HepG2 (cell line): Measurements from ENCODE around the gene KCNQ2. TPM values are rescaled to one million over a fixed set of nuclear protein-coding genes. Genes with fewer than 3 reads are reported as not detected.
A peak's percentile ranks its signal among the peaks of the same experiment; 100 is the strongest.

ENCODE experiments used
- ADNP ChIP-seq: sonication (generic); formaldehyde crosslinking; IDR thresholded peaks from 2 replicates; pipeline ENCODE4 v1.4.0; 2020; ENCODE audit warnings: missing genetic modification reagents
- ARNT2 ChIP-seq: sonication (generic); formaldehyde crosslinking; IDR thresholded peaks from 2 replicates; pipeline ENCODE4 v1.8.0; 2022; ENCODE audit warnings: mild to moderate bottlenecking, low read depth, missing genetic modification reagents, moderate library complexity
- ERF ChIP-seq: IDR thresholded peaks from 2 replicates; pipeline ENCODE4 v1.6.1; 2018; ENCODE audit warnings: missing biosample characterization, missing genetic modification reagents
- GLI4 ChIP-seq: sonication (generic); formaldehyde crosslinking; IDR thresholded peaks from 2 replicates; pipeline ENCODE4 v1.5.1; 2020; ENCODE audit warnings: missing genetic modification reagents, mild to moderate bottlenecking, moderate library complexity, borderline replicate concordance
- KLF6 ChIP-seq: IDR thresholded peaks from 2 replicates; pipeline ENCODE4 v1.8.0; 2016; ENCODE audit warnings: missing biosample characterization, missing genetic modification reagents
- KLF9 ChIP-seq: IDR thresholded peaks from 2 replicates; pipeline ENCODE4 v1.6.1; 2016; ENCODE audit warnings: low read depth
- MBD4 ChIP-seq: IDR thresholded peaks from 2 replicates; pipeline ENCODE4 v1.6.1; 2012; ENCODE audit warnings: low read length, inconsistent platforms, borderline replicate concordance
- NFIB ChIP-seq: sonication (generic); formaldehyde crosslinking; IDR thresholded peaks from 2 replicates; pipeline ENCODE4 v1.9.0; 2021; ENCODE audit warnings: missing genetic modification reagents, mild to moderate bottlenecking, borderline replicate concordance
- NR0B2 ChIP-seq: sonication (generic); formaldehyde crosslinking; IDR thresholded peaks from 2 replicates; pipeline ENCODE4 v1.4.0; 2020; ENCODE audit warnings: mild to moderate bottlenecking, missing genetic modification reagents
- NR2F2 ChIP-seq: IDR thresholded peaks from 2 replicates; pipeline ENCODE4 v1.6.1; 2012; ENCODE audit warnings: low read depth, inconsistent platforms, borderline replicate concordance
- RFX1 ChIP-seq: fragments of 450-650 bp; IDR thresholded peaks from 2 replicates; pipeline ENCODE4 v1.6.1; 2017
- SALL2 ChIP-seq: sonication (generic); formaldehyde crosslinking; IDR thresholded peaks from 2 replicates; pipeline ENCODE4 v1.8.1; 2023; ENCODE audit warnings: mild to moderate bottlenecking, missing genetic modification reagents, inconsistent platforms
- TSC22D2 ChIP-seq: sonication (generic); formaldehyde crosslinking; IDR thresholded peaks from 2 replicates; pipeline ENCODE4 v1.5.1; 2020; ENCODE audit warnings: missing genetic modification reagents, mild to moderate bottlenecking, borderline replicate concordance
- YY1 ChIP-seq: IDR thresholded peaks from 2 replicates; pipeline ENCODE4 v1.6.1; 2011; ENCODE audit warnings: low read length, low read depth, moderate library complexity, mild to moderate bottlenecking; ENCODE audit not compliant: insufficient read depth, insufficient replicate concordance
- ZNF180 ChIP-seq: sonication (generic); formaldehyde crosslinking; IDR thresholded peaks from 2 replicates; pipeline ENCODE4 v1.4.0; 2020; ENCODE audit warnings: low read depth, missing genetic modification reagents, borderline replicate concordance
- ZNF513 ChIP-seq: sonication (generic); formaldehyde crosslinking; conservative IDR thresholded peaks from 2 replicates; pipeline ENCODE4 v1.5.0; 2020; ENCODE audit warnings: missing genetic modification reagents
- ZNF619 ChIP-seq: sonication (generic); formaldehyde crosslinking; IDR thresholded peaks from 2 replicates; pipeline ENCODE4 v1.4.0; 2020; ENCODE audit warnings: mild to moderate bottlenecking, missing genetic modification reagents
- polyA plus RNA-seq, 8 experiments: library from polyadenylated mRNA; depleted of rRNA in 3 of 8; stranded (reverse) in 7 of 8; unstranded in 1 of 8; fragments of >200 nt; fragmentation: Illumina TruSeq in 4 of 8; extraction: Trizol in 4 of 8; gene quantifications; 2 replicates each; pipeline versions ENCODE4 v1.2.1 to v1.2.3, GENCODE V29; 2011 to 2016; ENCODE audit warnings: low read depth in 4 of 8, missing spikeins in 1 of 8, mixed read lengths in 1 of 8; ENCODE audit not compliant: insufficient read depth in 1 of 8
- total RNA-seq, 5 experiments: library from RNA; depleted of rRNA; stranded (reverse); fragments of >200 nt; fragmentation: Illumina TruSeq; extraction: Trizol; gene quantifications; 2 replicates each; pipeline ENCODE4 v1.2.3, GENCODE V29; 2016; ENCODE audit warnings: low read depth in 1 of 5
- TF ChIP-seq, protein P1 (sequence below): sonication (generic); formaldehyde crosslinking; IDR thresholded peaks from 2 replicates; pipeline ENCODE4 v1.4.0; 2020; ENCODE audit warnings: missing genetic modification reagents
- TF ChIP-seq, protein P2 (sequence below): sonication (generic); formaldehyde crosslinking; IDR thresholded peaks from 2 replicates; pipeline ENCODE4 v1.4.0; 2020; ENCODE audit warnings: missing genetic modification reagents
- TF ChIP-seq, protein P3 (sequence below): sonication (generic); formaldehyde crosslinking; IDR thresholded peaks from 2 replicates; pipeline ENCODE4 v1.4.0; 2020; ENCODE audit warnings: missing genetic modification reagents, borderline replicate concordance

The KCNQ2 gene
- total and polyA plus RNA-seq, 2 of the 13 experiments (the other 11 are each of a cell fraction or from before 2014, with no cell fraction given) = not detected

- TF ChIP-seq, protein P1, sequence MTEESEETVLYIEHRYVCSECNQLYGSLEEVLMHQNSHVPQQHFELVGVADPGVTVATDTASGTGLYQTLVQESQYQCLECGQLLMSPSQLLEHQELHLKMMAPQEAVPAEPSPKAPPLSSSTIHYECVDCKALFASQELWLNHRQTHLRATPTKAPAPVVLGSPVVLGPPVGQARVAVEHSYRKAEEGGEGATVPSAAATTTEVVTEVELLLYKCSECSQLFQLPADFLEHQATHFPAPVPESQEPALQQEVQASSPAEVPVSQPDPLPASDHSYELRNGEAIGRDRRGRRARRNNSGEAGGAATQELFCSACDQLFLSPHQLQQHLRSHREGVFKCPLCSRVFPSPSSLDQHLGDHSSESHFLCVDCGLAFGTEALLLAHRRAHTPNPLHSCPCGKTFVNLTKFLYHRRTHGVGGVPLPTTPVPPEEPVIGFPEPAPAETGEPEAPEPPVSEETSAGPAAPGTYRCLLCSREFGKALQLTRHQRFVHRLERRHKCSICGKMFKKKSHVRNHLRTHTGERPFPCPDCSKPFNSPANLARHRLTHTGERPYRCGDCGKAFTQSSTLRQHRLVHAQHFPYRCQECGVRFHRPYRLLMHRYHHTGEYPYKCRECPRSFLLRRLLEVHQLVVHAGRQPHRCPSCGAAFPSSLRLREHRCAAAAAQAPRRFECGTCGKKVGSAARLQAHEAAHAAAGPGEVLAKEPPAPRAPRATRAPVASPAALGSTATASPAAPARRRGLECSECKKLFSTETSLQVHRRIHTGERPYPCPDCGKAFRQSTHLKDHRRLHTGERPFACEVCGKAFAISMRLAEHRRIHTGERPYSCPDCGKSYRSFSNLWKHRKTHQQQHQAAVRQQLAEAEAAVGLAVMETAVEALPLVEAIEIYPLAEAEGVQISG (CRISPR knock-in tag) = no peak
- TF ChIP-seq NR2F2 = no peak
- no peak for TF ChIP-seq ZNF180 (CRISPR knock-in tag)
- no peak for TF ChIP-seq TSC22D2
- no peak for TF ChIP-seq ADNP (CRISPR knock-in tag)
- TF ChIP-seq ZNF513 (CRISPR knock-in tag) = no peak
- no peak for TF ChIP-seq MBD4
- TF ChIP-seq, protein P2, sequence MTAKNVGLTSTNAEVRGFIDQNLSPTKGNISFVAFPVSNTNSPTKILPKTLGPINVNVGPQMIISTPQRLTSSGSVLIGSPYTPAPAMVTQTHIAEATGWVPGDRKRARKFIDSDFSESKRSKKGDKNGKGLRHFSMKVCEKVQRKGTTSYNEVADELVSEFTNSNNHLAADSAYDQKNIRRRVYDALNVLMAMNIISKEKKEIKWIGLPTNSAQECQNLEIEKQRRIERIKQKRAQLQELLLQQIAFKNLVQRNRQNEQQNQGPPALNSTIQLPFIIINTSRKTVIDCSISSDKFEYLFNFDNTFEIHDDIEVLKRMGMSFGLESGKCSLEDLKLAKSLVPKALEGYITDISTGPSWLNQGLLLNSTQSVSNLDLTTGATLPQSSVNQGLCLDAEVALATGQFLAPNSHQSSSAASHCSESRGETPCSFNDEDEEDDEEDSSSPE = peak; percentile 10; the same call in 1 of the 2 replicates
- TF ChIP-seq GLI4 = no peak
- peak; percentile 7 for TF ChIP-seq YY1
- no peak for TF ChIP-seq ARNT2 (CRISPR knock-in tag)
- no peak for TF ChIP-seq NFIB (CRISPR knock-in tag)
- TF ChIP-seq SALL2 (CRISPR knock-in tag) = no peak
- 0 out of 2 replicates have a peak, but pooled peaks have one; percentile 25 for TF ChIP-seq KLF6 (CRISPR knock-in tag)
- TF ChIP-seq ZNF619 = 0 out of 2 replicates have a peak, but pooled peaks have one; percentile 53
- no peak for TF ChIP-seq ERF
- TF ChIP-seq NR0B2 (CRISPR knock-in tag) = no peak
- TF ChIP-seq, protein P3, sequence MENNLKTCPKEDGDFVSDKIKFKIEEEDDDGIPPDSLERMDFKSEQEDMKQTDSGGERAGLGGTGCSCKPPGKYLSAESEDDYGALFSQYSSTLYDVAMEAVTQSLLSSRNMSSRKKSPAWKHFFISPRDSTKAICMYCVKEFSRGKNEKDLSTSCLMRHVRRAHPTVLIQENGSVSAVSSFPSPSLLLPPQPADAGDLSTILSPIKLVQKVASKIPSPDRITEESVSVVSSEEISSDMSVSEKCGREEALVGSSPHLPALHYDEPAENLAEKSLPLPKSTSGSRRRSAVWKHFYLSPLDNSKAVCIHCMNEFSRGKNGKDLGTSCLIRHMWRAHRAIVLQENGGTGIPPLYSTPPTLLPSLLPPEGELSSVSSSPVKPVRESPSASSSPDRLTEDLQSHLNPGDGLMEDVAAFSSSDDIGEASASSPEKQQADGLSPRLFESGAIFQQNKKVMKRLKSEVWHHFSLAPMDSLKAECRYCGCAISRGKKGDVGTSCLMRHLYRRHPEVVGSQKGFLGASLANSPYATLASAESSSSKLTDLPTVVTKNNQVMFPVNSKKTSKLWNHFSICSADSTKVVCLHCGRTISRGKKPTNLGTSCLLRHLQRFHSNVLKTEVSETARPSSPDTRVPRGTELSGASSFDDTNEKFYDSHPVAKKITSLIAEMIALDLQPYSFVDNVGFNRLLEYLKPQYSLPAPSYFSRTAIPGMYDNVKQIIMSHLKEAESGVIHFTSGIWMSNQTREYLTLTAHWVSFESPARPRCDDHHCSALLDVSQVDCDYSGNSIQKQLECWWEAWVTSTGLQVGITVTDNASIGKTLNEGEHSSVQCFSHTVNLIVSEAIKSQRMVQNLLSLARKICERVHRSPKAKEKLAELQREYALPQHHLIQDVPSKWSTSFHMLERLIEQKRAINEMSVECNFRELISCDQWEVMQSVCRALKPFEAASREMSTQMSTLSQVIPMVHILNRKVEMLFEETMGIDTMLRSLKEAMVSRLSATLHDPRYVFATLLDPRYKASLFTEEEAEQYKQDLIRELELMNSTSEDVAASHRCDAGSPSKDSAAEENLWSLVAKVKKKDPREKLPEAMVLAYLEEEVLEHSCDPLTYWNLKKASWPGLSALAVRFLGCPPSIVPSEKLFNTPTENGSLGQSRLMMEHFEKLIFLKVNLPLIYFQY (CRISPR knock-in tag) = no peak
- TF ChIP-seq KLF9 = no peak
- TF ChIP-seq RFX1 = no peak
Observed at GRCh38 chr20:63520934-63521601, 48.6 kb upstream of the KCNQ2 start (continued).
